H1 (cell line): Measurements from ENCODE around the gene TXNL4B. TPM values are rescaled to one million over a fixed set of nuclear protein-coding genes. Genes with fewer than 3 reads are reported as not detected.
A peak's percentile ranks its signal among the peaks of the same experiment; 100 is the strongest.

ENCODE experiments used
- CTCF ChIA-PET: fragments of 300-600 bp; sonication (Branson Sonifier 250); formaldehyde crosslinking; loops from one replicate; lab custom pipeline; 2021; ENCODE audit not compliant: partially characterized antibody; lab: Charles Lee
- POLR2A ChIA-PET: fragments of 300-600 bp; sonication (Branson Sonifier 250); formaldehyde crosslinking; loops from one replicate; lab custom pipeline; 2021; ENCODE audit warnings: inconsistent platforms; ENCODE audit not compliant: partially characterized antibody; lab: Charles Lee
- DNase-seq, 2 experiments: peaks; one replicate each; pipeline versions ENCODE4 v3.0.0 to v3.0.0-alpha.2; 2010 to 2022; ENCODE audit warnings: low spot score in 2 of 2, low read depth in 1 of 2, mixed read lengths in 1 of 2
- FAIRE-seq: peaks from 2 replicates; lab custom pipeline; 2011; peaks lifted over from hg19 to GRCh38; lab: Jason Lieb, UNC
- H2AFZ ChIP-seq: 2 replicates; pipeline ENCODE4 v1.8.1; 2012; ENCODE audit warnings: low read length, inconsistent platforms
- H2AK5ac ChIP-seq: 2 replicates; pipeline ENCODE4 v1.6.1; 2013; ENCODE audit warnings: low read depth, low read length
- H2BK120ac ChIP-seq: replicated peaks from 2 replicates; pipeline ENCODE3; 2013; ENCODE audit warnings: low read depth, low read length, inconsistent platforms
- H2BK12ac ChIP-seq: 2 replicates; pipeline ENCODE4 v1.6.1; 2013; ENCODE audit warnings: low read depth, low read length
- H2BK15ac ChIP-seq: 2 replicates; pipeline ENCODE4 v1.6.1; 2013; ENCODE audit warnings: low read length
- H2BK20ac ChIP-seq: 2 replicates; pipeline ENCODE4 v1.6.1; 2013; ENCODE audit warnings: low read length
- H2BK5ac ChIP-seq: 2 replicates; pipeline ENCODE4 v1.6.1; 2013; ENCODE audit warnings: low read depth, low read length
- H3K14ac ChIP-seq: 2 replicates; pipeline ENCODE4 v1.6.1; 2013; ENCODE audit warnings: inconsistent platforms; ENCODE audit not compliant: insufficient read length
- H3K18ac ChIP-seq: 2 replicates; pipeline ENCODE4 v1.6.1; 2013; ENCODE audit warnings: low read length; ENCODE audit errors: extremely low read depth
- H3K23ac ChIP-seq: 2 replicates; pipeline ENCODE4 v1.6.1; 2013; ENCODE audit warnings: inconsistent platforms; ENCODE audit not compliant: insufficient read length
- H3K23me2 ChIP-seq: 2 replicates; pipeline ENCODE4 v1.6.1; 2013; ENCODE audit warnings: low read depth, low read length
- H3K27ac ChIP-seq: 2 replicates; pipeline ENCODE4 v1.6.1; 2011; ENCODE audit warnings: low read depth, low read length, inconsistent platforms
- H3K27me3 ChIP-seq, 4 experiments: replicated peaks in 1 of 4; 1 replicate in 1 of 4; 2 replicates in 3 of 4; pipeline versions ENCODE4 v1.6.1 to v1.8.1; 2011 to 2013; ENCODE audit warnings: low read length in 3 of 4, mild to moderate bottlenecking in 3 of 4, inconsistent platforms in 2 of 4, mixed read lengths in 2 of 4, moderate library complexity in 1 of 4; ENCODE audit not compliant: control insufficient read depth in 3 of 4, insufficient read depth in 3 of 4; ENCODE audit errors: extremely low read depth in 1 of 4
- H3K36me3 ChIP-seq, 4 experiments: 2 replicates each; pipeline versions ENCODE4 v1.6.1 to v1.8.1; 2011 to 2013; ENCODE audit warnings: mild to moderate bottlenecking in 4 of 4, low read length in 3 of 4, moderate library complexity in 2 of 4, control low read depth in 1 of 4, inconsistent platforms in 1 of 4; ENCODE audit not compliant: insufficient read depth in 4 of 4, control insufficient read depth in 2 of 4
- H3K4ac ChIP-seq: replicated peaks from 2 replicates; pipeline ENCODE3; 2013; ENCODE audit warnings: low read length, low read depth, mixed read lengths, inconsistent platforms; ENCODE audit not compliant: insufficient read length
- H3K4me1 ChIP-seq, 4 experiments: replicated peaks in 1 of 4; 1 replicate in 1 of 4; 2 replicates in 3 of 4; pipeline versions ENCODE4 v1.6.1 to v1.8.1; 2011 to 2013; ENCODE audit warnings: low read length in 3 of 4, inconsistent platforms in 2 of 4, mixed read lengths in 1 of 4; ENCODE audit not compliant: insufficient read depth in 4 of 4, control insufficient read depth in 3 of 4
- H3K4me2 ChIP-seq, 2 experiments: 2 replicates each; pipeline versions ENCODE4 v1.6.1 to v1.8.1; 2011 to 2013; ENCODE audit warnings: low read depth in 2 of 2, low read length in 2 of 2, control low read depth in 1 of 2, inconsistent platforms in 1 of 2, mild to moderate bottlenecking in 1 of 2; ENCODE audit not compliant: insufficient read depth in 1 of 2
- H3K4me3 ChIP-seq, 4 experiments: fragments of 200-600, 300-600 bp in 1 of 4; sonication (generic), shearing (Covaris generic), sonication (Bioruptor Twin) in 1 of 4; 2 replicates each; pipeline versions ENCODE4 v1.5.1 to v1.8.1; 2011 to 2016; ENCODE audit warnings: low read length in 4 of 4, low read depth in 3 of 4, control low read depth in 2 of 4, inconsistent platforms in 2 of 4, mild to moderate bottlenecking in 2 of 4, mixed read lengths in 1 of 4, moderate library complexity in 1 of 4; ENCODE audit not compliant: insufficient read depth in 2 of 4; ENCODE audit errors: extremely low read depth in 1 of 4
- H3K56ac ChIP-seq: replicated peaks from 2 replicates; pipeline ENCODE3; 2013; ENCODE audit warnings: low read depth, mild to moderate bottlenecking, mixed read lengths, low read length, inconsistent platforms; ENCODE audit not compliant: insufficient read length
- H3K79me1 ChIP-seq: 2 replicates; pipeline ENCODE4 v1.6.1; 2013; ENCODE audit warnings: low read depth, low read length, control low read depth
- H3K79me2 ChIP-seq, 2 experiments: 2 replicates each; pipeline versions ENCODE4 v1.6.1 to v1.8.1; 2012 to 2013; ENCODE audit warnings: low read length in 2 of 2, mild to moderate bottlenecking in 2 of 2, inconsistent platforms in 1 of 2; ENCODE audit not compliant: insufficient read depth in 2 of 2, control insufficient read depth in 1 of 2
- H3K9ac ChIP-seq, 4 experiments: replicated peaks in 1 of 4; 1 replicate in 1 of 4; 2 replicates in 3 of 4; pipeline versions ENCODE4 v1.6.1 to v1.8.1; 2011 to 2013; ENCODE audit warnings: low read depth in 3 of 4, low read length in 3 of 4, control low read depth in 2 of 4, mild to moderate bottlenecking in 2 of 4, moderate library complexity in 2 of 4, inconsistent platforms in 1 of 4; ENCODE audit errors: extremely low read depth in 1 of 4
- H3K9me3 ChIP-seq, 2 experiments: 2 replicates each; pipeline versions ENCODE4 v1.6.1 to v1.8.1; 2012 to 2013; ENCODE audit warnings: mild to moderate bottlenecking in 2 of 2, moderate library complexity in 2 of 2, control low read depth in 1 of 2, inconsistent platforms in 1 of 2, low read depth in 1 of 2, low read length in 1 of 2, mixed read lengths in 1 of 2; ENCODE audit not compliant: insufficient read depth in 2 of 2
- H4K20me1 ChIP-seq, 2 experiments: replicated peaks in 1 of 2; 2 replicates each; pipeline versions ENCODE3 to v1.8.1; 2011 to 2013; ENCODE audit warnings: inconsistent platforms in 2 of 2, low read length in 2 of 2, mild to moderate bottlenecking in 1 of 2; ENCODE audit not compliant: insufficient read depth in 2 of 2, control insufficient read depth in 1 of 2
- H4K5ac ChIP-seq: 2 replicates; pipeline ENCODE4 v1.6.1; 2013; ENCODE audit warnings: low read length, low read depth, mixed read lengths, inconsistent platforms; ENCODE audit not compliant: insufficient read length
- H4K8ac ChIP-seq: 2 replicates; pipeline ENCODE4 v1.8.0; 2013; ENCODE audit warnings: mild to moderate bottlenecking, moderate library complexity, low read length, inconsistent platforms; ENCODE audit not compliant: insufficient read depth; ENCODE audit errors: extremely low read depth
- H4K91ac ChIP-seq: replicated peaks from 2 replicates; pipeline ENCODE3; 2013; ENCODE audit warnings: low read length, mixed read lengths, inconsistent platforms; ENCODE audit not compliant: insufficient read length
- BACH1 ChIP-seq: IDR thresholded peaks from 2 replicates; pipeline ENCODE4 v1.6.1; 2012; ENCODE audit warnings: low read length, improper control_type of control experiment
- CEBPB ChIP-seq: IDR thresholded peaks from 2 replicates; pipeline ENCODE4 v1.6.1; 2012; ENCODE audit warnings: low read depth, low read length
- CREB1 ChIP-seq: IDR thresholded peaks from 2 replicates; pipeline ENCODE4 v1.6.1; 2012; ENCODE audit warnings: inconsistent platforms
- HDAC6 ChIP-seq: IDR thresholded peaks from one replicate; pipeline ENCODE4 v1.7.1; 2012; ENCODE audit warnings: low read depth, mild to moderate bottlenecking, inconsistent platforms, low read length, moderate library complexity
- PHF8 ChIP-seq: fragments of 200-600 bp; sonication (generic); conservative IDR thresholded peaks from 2 replicates; pipeline ENCODE4 v1.7.1; 2012; ENCODE audit warnings: low read depth, mild to moderate bottlenecking, inconsistent platforms, low read length, moderate library complexity
- ZNF274 ChIP-seq: IDR thresholded peaks from 2 replicates; pipeline ENCODE4 v1.7.0; 2012; ENCODE audit warnings: low read length, borderline replicate concordance; ENCODE audit errors: extremely low read depth
- WGBS, 2 experiments: shearing (Covaris generic) in 1 of 2; methylation state at CpG; one replicate each; pipeline versions ENCODE4 v1.1.6 to v1.1.7; 2013 to 2015; ENCODE audit warnings: low lambda C conversion rate in 2 of 2, mixed read lengths in 2 of 2, inconsistent platforms in 1 of 2, low coverage in 1 of 2, missing lambda C conversion rate in 1 of 2; ENCODE audit not compliant: insufficient replicate concordance in 2 of 2, insufficient coverage in 1 of 2, insufficient read length in 1 of 2; ENCODE audit errors: extremely low coverage in 1 of 2, missing lambda C conversion rate in 1 of 2; 5-methylcytosine and 5-hydroxymethylcytosine counted together
- polyA plus RNA-seq, 7 experiments: library from polyadenylated mRNA; depleted of rRNA in 3 of 7; stranded (reverse) in 5 of 7; unstranded in 2 of 7; fragments of >200 nt in 5 of 7; fragments of 200-250 nt in 2 of 7; gene quantifications; 1 replicate in 5 of 7; 2 replicates in 1 of 7; 4 replicates in 1 of 7; pipeline versions ENCODE4 v1.2.1 to v1.2.3, GENCODE V29; 2011 to 2013; ENCODE audit warnings: missing spikeins in 2 of 7, mixed read lengths in 2 of 7
- total RNA-seq: library from RNA; stranded (reverse); fragmentation: NEBNext Ultra II Directional; extraction: Animal tissue kit (Norgen Biotek cat#: 25700); gene quantifications from 2 replicates; pipeline ENCODE4 v1.2.1, GENCODE V29; 2021

TXNL4B gene
- total and polyA plus RNA-seq, 2 of the 8 experiments (the other 6 are each of a cell fraction or from before 2014, with no cell fraction given), result 6.7 to 10.6 TPM

- Histone ChIP-seq H4K20me1 (no peaks in the 10 kb centered on the region), H2AFZ (no peak overlapping the region), H2BK20ac (no peak overlapping the region), H3K79me2 (no peaks in the 10 kb centered on the region), H3K4me1 (no peaks in the 10 kb centered on the region), H3K4me3 (no peak overlapping the region), H3K4ac (no peak overlapping the region), H3K79me1 (no peaks in the 10 kb centered on the region; the same call in 1 of the 2 replicates), H3K18ac (no peak overlapping the region), H2BK15ac (no peak overlapping the region), H3K23me2 (no peaks in the 10 kb centered on the region), H2BK5ac (no peak overlapping the region), H3K9ac (no peak overlapping the region), H3K4me2 (no peak overlapping the region), H3K27ac (no peak overlapping the region), H3K36me3 (peaks cover 0 to 24% (median 5%) of the 10 kb centered on the region in 4 experiments; a peak in 5 of 8 replicates), H4K8ac (no peak overlapping the region), H3K14ac (no peak overlapping the region), H3K9me3 (no peaks in the 10 kb centered on the region), H2BK12ac (no peak overlapping the region), H3K27me3 (no peaks in the 10 kb centered on the region), H4K91ac (no peak overlapping the region), H2AK5ac (no peak overlapping the region), H4K5ac (no peak overlapping the region), H3K23ac (no peak overlapping the region), H2BK120ac (no peak overlapping the region), H3K56ac (no peak overlapping the region)
- WGBS, 2 experiments, result 60% methylated on average over 3 of the region's 3 CpGs; no CpG with 5 or more reads in 1 of the 2 experiments
- DNase-seq (no peak), FAIRE-seq (no peak)
- TF ChIP-seq HDAC6, result no peak
- TF ChIP-seq BACH1, result no peak
- TF ChIP-seq PHF8, result no peak
- TF ChIP-seq CREB1, result no peak
- TF ChIP-seq ZNF274, result no peak
- peak; percentile 35; the same call in 1 of the 2 replicates for TF ChIP-seq CEBPB
- ChIA-PET POLR2A (interaction anchor here (0.7 to 1.7 kb wide), 3 partner anchors 8 to 11 kb away, joined by 3 to 5 read pairs (median 5); partner anchors contain the start of genes DHX38 and TXNL4B), CTCF (interaction anchor here (0.6 to 2.3 kb wide), 5 partner anchors 10 to 112 kb away, joined by 3 to 14 read pairs (median 6); no protein-coding TSS in a partner anchor)
Observed at GRCh38 chr16:72083778-72084404, 9.5 kb downstream of the TXNL4B start.
